ENCODE measurements around the gene CHAC1. TPM values are rescaled to one million over a fixed set of nuclear protein-coding genes. Genes with fewer than 3 reads are reported as not detected.

CHAC1 gene
- total RNA-seq, 3 donors from 2014 or later (not counting 1 experiment from before 2014, with no cell fraction given), result 1.1 to 1.7 TPM; not detected in 1

DNA sequence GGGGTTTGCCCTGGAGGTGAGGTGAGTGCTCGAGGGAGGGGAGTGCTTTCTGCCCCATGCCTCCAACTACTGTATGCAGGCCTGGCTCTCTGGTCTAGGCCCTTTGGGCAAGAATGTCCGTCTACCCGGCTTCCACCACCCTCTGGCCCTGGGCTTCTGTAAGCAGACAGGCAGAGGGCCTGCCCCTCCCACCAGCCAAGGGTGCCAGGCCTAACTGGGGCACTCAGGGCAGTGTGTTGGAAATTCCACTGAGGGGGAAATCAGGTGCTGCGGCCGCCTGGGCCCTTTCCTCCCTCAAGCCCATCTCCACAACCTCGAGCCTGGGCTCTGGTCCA is 14.8 kb upstream of the CHAC1 start:
- TF ChIP-seq, protein P1, sequence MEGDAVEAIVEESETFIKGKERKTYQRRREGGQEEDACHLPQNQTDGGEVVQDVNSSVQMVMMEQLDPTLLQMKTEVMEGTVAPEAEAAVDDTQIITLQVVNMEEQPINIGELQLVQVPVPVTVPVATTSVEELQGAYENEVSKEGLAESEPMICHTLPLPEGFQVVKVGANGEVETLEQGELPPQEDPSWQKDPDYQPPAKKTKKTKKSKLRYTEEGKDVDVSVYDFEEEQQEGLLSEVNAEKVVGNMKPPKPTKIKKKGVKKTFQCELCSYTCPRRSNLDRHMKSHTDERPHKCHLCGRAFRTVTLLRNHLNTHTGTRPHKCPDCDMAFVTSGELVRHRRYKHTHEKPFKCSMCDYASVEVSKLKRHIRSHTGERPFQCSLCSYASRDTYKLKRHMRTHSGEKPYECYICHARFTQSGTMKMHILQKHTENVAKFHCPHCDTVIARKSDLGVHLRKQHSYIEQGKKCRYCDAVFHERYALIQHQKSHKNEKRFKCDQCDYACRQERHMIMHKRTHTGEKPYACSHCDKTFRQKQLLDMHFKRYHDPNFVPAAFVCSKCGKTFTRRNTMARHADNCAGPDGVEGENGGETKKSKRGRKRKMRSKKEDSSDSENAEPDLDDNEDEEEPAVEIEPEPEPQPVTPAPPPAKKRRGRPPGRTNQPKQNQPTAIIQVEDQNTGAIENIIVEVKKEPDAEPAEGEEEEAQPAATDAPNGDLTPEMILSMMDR (IDR thresholded peaks at IDR 0.05), result no peak
- no peaks in the 10 kb centered on the region for H3K27me3 ChIP-seq (ENCODE audit: control insufficient read depth, insufficient read depth, low read length)
- Mint-ChIP-seq H3K27ac (no peak overlapping the region), H3K4me1 (peaks cover 12 to 25% of the 10 kb centered on the region in 2 donors), H3K27me3 (ENCODE audit: low read depth in 2 of 2) (peaks cover 0 to 4% of the 10 kb centered on the region in 2 donors), H3K9me3 (no peaks in the 10 kb centered on the region), H3K4me3 (no peak overlapping the region), H3K36me3 (no peaks in the 10 kb centered on the region)
- 76% methylated on average over 5 of the region's 6 CpGs for WGBS (ENCODE audit: insufficient coverage)
- H3K4me1 ChIP-seq (ENCODE audit: control insufficient read depth, insufficient read depth, low read length), result peaks cover 26% of the 10 kb centered on the region
- no peaks in the 10 kb centered on the region for H3K36me3 ChIP-seq (ENCODE audit: control insufficient read depth, insufficient read depth, low read length)
- no peak overlapping the region for H3K27ac ChIP-seq (ENCODE audit: low read length)
- ATAC-seq, result no peak
- no peaks in the 10 kb centered on the region for H3K9me3 ChIP-seq (ENCODE audit: control insufficient read depth, insufficient read depth, low read length)
- H3K4me3 ChIP-seq (ENCODE audit: low read length), result no peak overlapping the region
- intact Hi-C loops (cut with micrococcal nuclease), result no loop called here
- peak in 1 of 2 donors; percentile 55 for DNase-seq

DNA sequence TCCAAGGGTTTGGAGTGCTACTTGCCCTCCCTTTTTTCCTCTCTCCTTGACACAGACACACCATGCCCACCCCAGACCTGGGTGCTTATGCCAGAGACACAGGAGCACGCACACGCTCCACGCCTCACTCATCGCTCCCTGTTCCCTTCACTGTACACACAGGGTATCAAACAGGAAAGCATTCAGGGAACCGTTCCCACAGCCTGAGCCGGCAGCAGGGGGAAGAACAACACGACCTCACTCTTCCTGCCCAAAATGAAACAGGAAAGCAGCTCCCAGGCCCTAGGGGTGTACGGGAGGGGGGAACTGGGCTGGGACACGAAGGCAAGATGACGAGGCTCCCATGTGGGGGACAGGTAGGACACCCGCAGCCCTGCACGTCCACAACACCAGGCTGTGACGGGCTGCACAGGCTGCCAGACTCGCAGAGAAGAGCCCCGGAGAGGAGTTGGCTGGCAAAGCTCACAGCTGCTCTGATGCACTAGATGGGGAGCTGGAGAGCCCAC is 12.9 kb upstream of the CHAC1 start:
- no peak overlapping the region for H3K4me3 ChIP-seq (ENCODE audit: low read length)
- H3K9me3 ChIP-seq (ENCODE audit: control insufficient read depth, insufficient read depth, low read length), result no peaks in the 10 kb centered on the region
- Mint-ChIP-seq H3K9me3 (no peaks in the 10 kb centered on the region), H3K4me1 (peaks cover 12 to 31% of the 10 kb centered on the region in 2 donors), H3K4me3 (peak overlapping the region; percentile 64), H3K27ac (peak overlapping the region; percentile 14 to 82), H3K36me3 (no peaks in the 10 kb centered on the region), H3K27me3 (ENCODE audit: low read depth in 2 of 2) (no peaks in the 10 kb centered on the region)
- 28% methylated on average over 15 of the region's 15 CpGs for WGBS (ENCODE audit: insufficient coverage)
- no peaks in the 10 kb centered on the region for H3K27me3 ChIP-seq (ENCODE audit: control insufficient read depth, insufficient read depth, low read length)
- intact Hi-C loops (cut with micrococcal nuclease), result no loop called here
- no peak for ATAC-seq
- peaks cover 29% of the 10 kb centered on the region for H3K4me1 ChIP-seq (ENCODE audit: control insufficient read depth, insufficient read depth, low read length)
- TF ChIP-seq, protein P1 (IDR thresholded peaks at IDR 0.05), result no peak
- peak in 1 of 2 donors; percentile 50 for DNase-seq
- H3K36me3 ChIP-seq (ENCODE audit: control insufficient read depth, insufficient read depth, low read length), result no peaks in the 10 kb centered on the region
- no peak overlapping the region for H3K27ac ChIP-seq (ENCODE audit: low read length)

DNA sequence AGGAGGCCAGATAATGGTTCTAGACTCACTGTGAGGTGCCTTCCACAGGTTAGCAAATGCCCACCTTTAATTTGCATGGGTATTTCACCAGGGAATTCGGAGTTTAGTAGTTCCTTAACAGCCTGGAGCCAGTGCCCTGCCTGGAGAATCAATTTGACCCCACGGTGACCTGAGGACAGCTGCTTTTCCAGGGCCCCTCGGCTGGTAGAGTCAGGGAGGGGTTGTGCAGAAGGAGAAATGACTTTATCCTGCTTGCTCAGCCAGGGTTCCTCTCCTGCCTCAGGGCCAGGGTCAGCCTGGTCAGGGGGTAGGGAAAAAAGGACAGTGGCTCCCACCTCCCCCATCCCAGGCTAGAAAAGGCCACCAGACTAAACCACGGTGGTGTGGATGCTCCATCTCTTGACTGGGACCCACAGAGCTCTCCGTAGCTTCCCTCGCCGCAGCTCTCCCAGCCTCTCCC is 12.2 kb upstream of the CHAC1 start:
- H3K27me3 ChIP-seq (ENCODE audit: control insufficient read depth, insufficient read depth, low read length), result no peaks in the 10 kb centered on the region
- ATAC-seq, result no peak
- H3K36me3 ChIP-seq (ENCODE audit: control insufficient read depth, insufficient read depth, low read length), result no peaks in the 10 kb centered on the region
- Mint-ChIP-seq H3K4me1 (peaks cover 12 to 31% of the 10 kb centered on the region in 2 donors), H3K9me3 (no peaks in the 10 kb centered on the region), H3K36me3 (no peaks in the 10 kb centered on the region), H3K4me3 (peak overlapping the region; percentile 64), H3K27ac (peak overlapping the region; percentile 14 to 82), H3K27me3 (ENCODE audit: low read depth in 2 of 2) (peaks cover 0 to 4% of the 10 kb centered on the region in 2 donors)
- peak overlapping the region; percentile 41 for H3K27ac ChIP-seq (ENCODE audit: low read length)
- no peaks in the 10 kb centered on the region for H3K9me3 ChIP-seq (ENCODE audit: control insufficient read depth, insufficient read depth, low read length)
- intact Hi-C loops (cut with micrococcal nuclease), result no loop called here
- no peak overlapping the region for H3K4me3 ChIP-seq (ENCODE audit: low read length)
- peaks cover 29% of the 10 kb centered on the region for H3K4me1 ChIP-seq (ENCODE audit: control insufficient read depth, insufficient read depth, low read length)
- TF ChIP-seq, protein P1 (IDR thresholded peaks at IDR 0.05), result no peak
- peak in 1 of 2 donors; percentile 36 for DNase-seq
- 58% methylated on average over 7 of the region's 7 CpGs for WGBS (ENCODE audit: insufficient coverage)
